A549 (cell line): Measurements from ENCODE around the gene PSMA7. TPM values are rescaled to one million over a fixed set of nuclear protein-coding genes. Genes with fewer than 3 reads are reported as not detected.

ENCODE experiments used
- ATAC-seq, 2 experiments: fragments of 200-7000 bp in 1 of 2; fragments of >200 bp in 1 of 2; cut with Nextera tagmentation in 1 of 2; cut with Tn5 transposase in 1 of 2; 3 replicates each; pipeline versions ENCODE4 v1.8.0 to v1.9.1; 2018 to 2020; ENCODE audit warnings: mild to moderate bottlenecking in 1 of 2, moderate library complexity in 1 of 2
- CTCF ChIA-PET: fragments of 300-600 bp; sonication (Branson Sonifier 250); formaldehyde crosslinking; extraction: SDS; loops from one replicate; lab custom pipeline; 2021; ENCODE audit warnings: antibody characterized with exemption, inconsistent platforms; lab: Yijun Ruan, JAX
- POLR2A ChIA-PET: fragments of 350-600 bp; formaldehyde crosslinking; extraction: SDS; loops from one replicate; lab custom pipeline; 2021; ENCODE audit warnings: antibody characterized with exemption, inconsistent platforms; lab: Yijun Ruan, JAX
- DNase-seq, 2 experiments: peaks; one replicate each; pipeline versions ENCODE4 v3.0.0 to v3.0.0-alpha.2; 2011 to 2016; ENCODE audit warnings: low read depth in 1 of 2, low spot score in 1 of 2
- FAIRE-seq: peaks from 2 replicates; lab custom pipeline; 2011; peaks lifted over from hg19 to GRCh38; lab: Jason Lieb, UNC
- H3K27ac ChIP-seq, 2 experiments: fragments of >200 bp; sonication (Bioruptor Twin); formaldehyde crosslinking; 3 replicates each; pipeline ENCODE4 v1.5.1; 2016 to 2017
- H3K4me1 ChIP-seq: fragments of >200 bp; sonication (Bioruptor Twin); formaldehyde crosslinking; 3 replicates; pipeline ENCODE4 v1.6.1; 2016
- H3K4me2 ChIP-seq: fragments of >200 bp; sonication (Bioruptor Twin); formaldehyde crosslinking; 3 replicates; pipeline ENCODE4 v1.6.1; 2016
- H3K4me3 ChIP-seq: fragments of >200 bp; sonication (Bioruptor Twin); formaldehyde crosslinking; 3 replicates; pipeline ENCODE4 v1.5.1; 2016
- H3K9me3 ChIP-seq: fragments of >200 bp; sonication (Bioruptor Twin); formaldehyde crosslinking; 3 replicates; pipeline ENCODE4 v1.6.1; 2016
- CBX8 ChIP-seq: fragments of 200-600 bp; sonication (generic); IDR thresholded peaks from 2 replicates; pipeline ENCODE4 v1.6.1; 2016
- EHF ChIP-seq: fragments of 250-450 bp; sonication (Bioruptor Pico); IDR thresholded peaks from 2 replicates; pipeline ENCODE4 v1.5.0; 2020; ENCODE audit warnings: mild to moderate bottlenecking
- FOSB ChIP-seq: fragments of 250-450 bp; sonication (Bioruptor Pico); IDR thresholded peaks from 2 replicates; pipeline ENCODE4 v1.5.0; 2020; ENCODE audit warnings: mild to moderate bottlenecking, moderate library complexity
- FOSL2 ChIP-seq, 2 experiments: fragments of 450-650 bp in 1 of 2; fragments of >200 bp in 1 of 2; sonication (Bioruptor Twin) in 1 of 2; formaldehyde crosslinking; IDR thresholded peaks; 2 replicates each; pipeline versions ENCODE4 v1.5.0 to v1.6.1; 2016 to 2020; ENCODE audit warnings: mild to moderate bottlenecking in 1 of 2, moderate library complexity in 1 of 2
- FOXS1 ChIP-seq: fragments of 250-450 bp; sonication (Bioruptor Pico); IDR thresholded peaks from 2 replicates; pipeline ENCODE4 v1.5.0; 2020; ENCODE audit warnings: mild to moderate bottlenecking, moderate library complexity
- GATA3 ChIP-seq: IDR thresholded peaks from 2 replicates; pipeline ENCODE4 v1.6.1; 2012; ENCODE audit warnings: borderline replicate concordance
- HDAC2 ChIP-seq: fragments of 200-600 bp; sonication (generic); IDR thresholded peaks from 2 replicates; pipeline ENCODE4 v1.6.1; 2016
- MAFK ChIP-seq: fragments of 450-650 bp; IDR thresholded peaks from 2 replicates; pipeline ENCODE4 v1.6.1; 2014; ENCODE audit not compliant: partially characterized antibody
- MAZ ChIP-seq: fragments of 150-350 bp; IDR thresholded peaks from 2 replicates; pipeline ENCODE4 v1.6.1; 2014; ENCODE audit warnings: antibody characterized with exemption, low read depth, low read length, borderline replicate concordance
- NFE2L2 ChIP-seq: fragments of 150-350 bp; conservative IDR thresholded peaks from 2 replicates; pipeline ENCODE4 v1.6.1; 2014; ENCODE audit warnings: low read length
- PHF8 ChIP-seq: fragments of 200-600 bp; sonication (generic); IDR thresholded peaks from 2 replicates; pipeline ENCODE4 v1.6.1; 2016; ENCODE audit warnings: low read depth, mild to moderate bottlenecking, antibody characterized with exemption, moderate library complexity, borderline replicate concordance
- RAD21 ChIP-seq, 2 experiments: fragments of >200 bp in 1 of 2; sonication (Bioruptor Twin) in 1 of 2; formaldehyde crosslinking in 1 of 2; IDR thresholded peaks in 1 of 2; conservative IDR thresholded peaks in 1 of 2; 2 replicates in 1 of 2; 3 replicates in 1 of 2; pipeline ENCODE4 v1.6.1; 2012 to 2018; ENCODE audit warnings: inconsistent platforms in 1 of 2
- RARB ChIP-seq: fragments of 250-450 bp; sonication (Bioruptor Pico); IDR thresholded peaks from 2 replicates; pipeline ENCODE4 v1.8.0; 2021; ENCODE audit warnings: mild to moderate bottlenecking, moderate library complexity
- RCOR1 ChIP-seq: fragments of 150-350 bp; IDR thresholded peaks from 2 replicates; pipeline ENCODE4 v1.6.1; 2014; ENCODE audit warnings: antibody characterized with exemption, low read length, low read depth
- SMC3 ChIP-seq: fragments of >200 bp; sonication (Bioruptor Twin); formaldehyde crosslinking; IDR thresholded peaks from 3 replicates; pipeline ENCODE4 v1.6.1; 2018; ENCODE audit warnings: inconsistent platforms
- ZSCAN20 ChIP-seq: fragments of 250-450 bp; sonication (Bioruptor Pico); IDR thresholded peaks from 2 replicates; pipeline ENCODE4 v1.8.0; 2022; ENCODE audit warnings: mild to moderate bottlenecking, moderate library complexity
- WGBS: methylation state at CpG from one replicate; pipeline ENCODE4 v1.1.6; 2017; ENCODE audit errors: missing lambda C conversion rate; 5-methylcytosine and 5-hydroxymethylcytosine counted together
- polyA plus RNA-seq, 4 experiments: library from polyadenylated mRNA; depleted of rRNA in 3 of 4; stranded (reverse); fragments of >200 nt; fragmentation: RNase III in 1 of 4; extraction: RNeasy Plus Mini Kit Qiagen cat#74134 plus additional on column Dnase treatment in 1 of 4; gene quantifications; 2 replicates in 3 of 4; 3 replicates in 1 of 4; pipeline ENCODE4 v1.2.3, GENCODE V29; 2011 to 2017
- TF ChIP-seq, protein P1 (sequence below): fragments of 250-450 bp; sonication (Bioruptor Pico); IDR thresholded peaks from 2 replicates; pipeline ENCODE4 v1.5.0; 2020; ENCODE audit warnings: low read depth, mild to moderate bottlenecking, moderate library complexity
- TF ChIP-seq, protein P2 (sequence below): fragments of >200 bp; sonication (Bioruptor Twin); formaldehyde crosslinking; IDR thresholded peaks from 3 replicates; pipeline ENCODE4 v1.6.1; 2016
- TF ChIP-seq, protein P3 (sequence below): IDR thresholded peaks from 2 replicates; pipeline ENCODE4 v1.6.1; 2012
- TF ChIP-seq, protein P4 (sequence below): fragments of >200 bp; sonication (Bioruptor Twin); formaldehyde crosslinking; IDR thresholded peaks from 3 replicates; pipeline ENCODE4 v1.5.1; 2016

PSMA7 gene
- polyA plus RNA-seq, 2 of the 4 experiments (the other 2 are of a cell fraction) = 511 to 562 TPM

DNA sequence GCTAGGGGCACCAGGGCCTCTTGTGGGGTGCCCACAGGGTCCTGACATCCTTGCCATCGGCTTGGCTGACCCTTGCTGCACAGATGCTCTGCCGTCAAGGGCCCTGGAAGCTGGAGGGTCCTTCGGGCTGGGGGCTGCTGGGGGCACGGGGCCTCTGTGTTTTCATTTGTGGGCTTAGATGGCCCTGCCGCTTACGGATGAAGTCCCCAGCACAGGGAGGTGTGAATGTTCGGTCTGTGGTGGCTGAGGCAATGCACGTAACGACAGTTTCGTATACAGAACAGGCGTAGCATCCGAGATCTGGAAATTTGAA is 14.8 kb upstream of the PSMA7 start:
- no peak for FAIRE-seq
- ChIA-PET CTCF (interaction anchor here (1.5 kb wide), 1 partner anchor 147 kb away, joined by 5 read pairs; no protein-coding TSS in a partner anchor), POLR2A (no interaction called here)
- H3K27ac ChIP-seq = no peak overlapping the region
- no peak overlapping the region for H3K4me3 ChIP-seq
- no peak overlapping the region for H3K4me2 ChIP-seq
- peaks cover 18% of the 10 kb centered on the region for H3K4me1 ChIP-seq
- peaks cover 6% of the 10 kb centered on the region; the same call in 2 of the 3 replicates for H3K9me3 ChIP-seq
- WGBS = 96% methylated on average over 10 of the region's 12 CpGs
- DNase-seq = no peak
- TF ChIP-seq HDAC2 (no peak), RAD21 (conservative IDR thresholded peaks at IDR 0.05 in 1 of 2, IDR thresholded peaks at IDR 0.05 in 1 of 2) (no peak), CBX8 (no peak), ZSCAN20 (no peak), GATA3 (no peak), RCOR1 (no peak), EHF (CRISPR knock-in tag) (no peak), PHF8 (no peak), MAZ (no peak), MAFK (no peak), FOSL2 (IDR thresholded peaks at IDR 0.05) (no peak), FOSL2 (CRISPR knock-in tag; IDR thresholded peaks at IDR 0.05) (no peak)
- TF ChIP-seq, protein P1, sequence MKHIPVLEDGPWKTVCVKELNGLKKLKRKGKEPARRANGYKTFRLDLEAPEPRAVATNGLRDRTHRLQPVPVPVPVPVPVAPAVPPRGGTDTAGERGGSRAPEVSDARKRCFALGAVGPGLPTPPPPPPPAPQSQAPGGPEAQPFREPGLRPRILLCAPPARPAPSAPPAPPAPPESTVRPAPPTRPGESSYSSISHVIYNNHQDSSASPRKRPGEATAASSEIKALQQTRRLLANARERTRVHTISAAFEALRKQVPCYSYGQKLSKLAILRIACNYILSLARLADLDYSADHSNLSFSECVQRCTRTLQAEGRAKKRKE (CRISPR knock-in tag) = no peak
- TF ChIP-seq, protein P2, sequence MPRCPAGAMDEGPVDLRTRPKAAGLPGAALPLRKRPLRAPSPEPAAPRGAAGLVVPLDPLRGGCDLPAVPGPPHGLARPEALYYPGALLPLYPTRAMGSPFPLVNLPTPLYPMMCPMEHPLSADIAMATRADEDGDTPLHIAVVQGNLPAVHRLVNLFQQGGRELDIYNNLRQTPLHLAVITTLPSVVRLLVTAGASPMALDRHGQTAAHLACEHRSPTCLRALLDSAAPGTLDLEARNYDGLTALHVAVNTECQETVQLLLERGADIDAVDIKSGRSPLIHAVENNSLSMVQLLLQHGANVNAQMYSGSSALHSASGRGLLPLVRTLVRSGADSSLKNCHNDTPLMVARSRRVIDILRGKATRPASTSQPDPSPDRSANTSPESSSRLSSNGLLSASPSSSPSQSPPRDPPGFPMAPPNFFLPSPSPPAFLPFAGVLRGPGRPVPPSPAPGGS = no peak
- ATAC-seq = no peak

DNA sequence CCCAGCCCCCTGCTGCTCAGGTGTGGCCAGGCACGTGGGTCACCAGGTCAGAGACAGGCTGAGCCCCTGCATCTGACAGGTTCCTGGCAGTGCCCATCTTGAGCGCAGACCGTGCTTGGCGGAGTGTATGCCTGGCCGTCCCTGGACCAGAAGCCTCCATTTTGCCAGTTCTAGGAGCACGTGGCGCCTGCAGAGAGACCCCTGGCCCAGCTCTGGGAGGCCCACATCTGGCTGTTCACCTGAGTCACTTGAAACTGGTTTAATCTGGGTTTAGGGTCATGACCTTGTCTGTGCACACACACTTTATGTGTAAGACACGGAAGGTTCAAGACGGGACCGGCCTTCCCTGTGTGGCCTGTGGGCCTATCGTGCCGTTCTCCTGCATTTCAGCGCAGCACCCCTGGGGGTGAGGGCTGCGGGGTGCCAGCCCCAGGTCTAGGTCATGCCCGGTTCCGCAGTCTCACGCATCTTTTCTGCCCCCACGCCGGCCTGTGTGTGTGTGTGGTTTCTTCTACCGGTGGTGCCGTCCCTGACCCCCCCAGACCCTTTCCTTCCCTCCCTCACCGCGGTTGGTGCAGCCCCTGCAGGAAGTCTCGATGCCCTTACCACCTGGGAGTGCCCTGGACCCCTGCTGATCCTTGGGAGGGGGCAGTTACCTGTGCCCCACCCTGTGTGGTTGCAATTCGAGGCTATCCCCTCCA is 14.3 kb upstream of the PSMA7 start:
- ChIA-PET CTCF (interaction anchor here (1.2 to 1.5 kb wide), 2 partner anchors 33 to 146 kb away, joined by 5 to 11 read pairs; no protein-coding TSS in a partner anchor), POLR2A (no interaction called here)
- no peak for DNase-seq
- FAIRE-seq = no peak
- Histone ChIP-seq H3K4me1 (peaks cover 18% of the 10 kb centered on the region), H3K4me2 (no peak overlapping the region), H3K4me3 (no peak overlapping the region), H3K9me3 (peaks cover 6% of the 10 kb centered on the region; the same call in 2 of the 3 replicates), H3K27ac (no peak overlapping the region)
- ATAC-seq = no peak
- no peak for TF ChIP-seq FOXS1 (CRISPR knock-in tag)
- TF ChIP-seq, protein P3, sequence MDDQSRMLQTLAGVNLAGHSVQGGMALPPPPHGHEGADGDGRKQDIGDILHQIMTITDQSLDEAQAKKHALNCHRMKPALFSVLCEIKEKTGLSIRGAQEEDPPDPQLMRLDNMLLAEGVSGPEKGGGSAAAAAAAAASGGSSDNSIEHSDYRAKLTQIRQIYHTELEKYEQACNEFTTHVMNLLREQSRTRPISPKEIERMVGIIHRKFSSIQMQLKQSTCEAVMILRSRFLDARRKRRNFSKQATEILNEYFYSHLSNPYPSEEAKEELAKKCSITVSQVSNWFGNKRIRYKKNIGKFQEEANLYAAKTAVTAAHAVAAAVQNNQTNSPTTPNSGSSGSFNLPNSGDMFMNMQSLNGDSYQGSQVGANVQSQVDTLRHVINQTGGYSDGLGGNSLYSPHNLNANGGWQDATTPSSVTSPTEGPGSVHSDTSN = no peak
- WGBS = 85% methylated on average over 21 of the region's 25 CpGs

DNA sequence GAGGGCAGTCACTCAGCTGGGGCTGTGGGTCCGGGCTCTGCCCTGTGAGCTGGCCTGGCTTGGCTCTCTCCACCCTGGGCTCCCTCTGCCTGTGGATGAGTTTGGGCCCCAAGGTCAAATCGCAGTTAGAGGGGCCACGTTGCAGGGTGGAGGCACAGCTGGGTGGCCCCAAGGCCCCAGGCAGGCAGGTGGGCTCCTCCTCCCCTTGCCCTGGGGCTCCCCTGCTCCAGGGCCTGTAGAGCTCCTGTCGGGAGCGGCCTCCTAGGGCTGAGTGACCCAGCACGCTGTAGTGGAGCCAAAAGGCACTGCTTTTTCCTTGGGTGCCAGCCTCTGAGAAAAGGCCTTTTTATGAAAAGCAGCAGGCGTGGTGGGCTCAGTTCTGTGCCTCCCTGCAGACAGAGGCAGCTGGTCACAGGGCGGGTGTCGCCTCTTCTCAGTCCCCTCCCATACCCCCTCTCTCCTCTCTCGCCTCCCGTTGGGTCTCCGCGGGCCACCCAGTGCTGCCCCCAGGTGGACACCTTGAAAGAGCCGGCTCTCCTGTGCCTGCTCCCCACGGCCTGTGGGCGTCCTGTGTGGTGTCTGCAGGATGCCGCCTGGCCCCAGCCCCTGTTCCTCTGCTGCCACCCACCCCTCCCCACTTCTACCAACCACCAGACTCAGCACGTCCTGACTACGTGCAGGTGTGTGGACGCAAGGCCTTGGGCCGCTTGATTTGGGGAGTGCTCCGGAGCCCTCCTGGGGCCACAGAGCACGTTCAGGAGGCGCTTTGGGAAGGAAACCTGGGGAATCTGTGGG is 13.6 kb upstream of the PSMA7 start:
- Histone ChIP-seq H3K9me3 (peaks cover 6% of the 10 kb centered on the region; the same call in 2 of the 3 replicates), H3K4me1 (peaks cover 18% of the 10 kb centered on the region), H3K27ac (peak overlapping the region in 1 of 2 experiments; percentile 47; a peak in 1 of 6 replicates)
- ChIA-PET CTCF (interaction anchor here (0.6 to 1.5 kb wide), 15 partner anchors 8 to 154 kb away, joined by 3 to 11 read pairs (median 4); no protein-coding TSS in a partner anchor), POLR2A (interaction anchor here (0.6 kb wide), 1 partner anchor 146 kb away, joined by 3 read pairs; no protein-coding TSS in a partner anchor)
- ATAC-seq = peak; percentile 87 to 96
- 63% methylated on average over 22 of the region's 24 CpGs for WGBS
- TF ChIP-seq SMC3 = peak; percentile 62
- TF ChIP-seq, protein P4, sequence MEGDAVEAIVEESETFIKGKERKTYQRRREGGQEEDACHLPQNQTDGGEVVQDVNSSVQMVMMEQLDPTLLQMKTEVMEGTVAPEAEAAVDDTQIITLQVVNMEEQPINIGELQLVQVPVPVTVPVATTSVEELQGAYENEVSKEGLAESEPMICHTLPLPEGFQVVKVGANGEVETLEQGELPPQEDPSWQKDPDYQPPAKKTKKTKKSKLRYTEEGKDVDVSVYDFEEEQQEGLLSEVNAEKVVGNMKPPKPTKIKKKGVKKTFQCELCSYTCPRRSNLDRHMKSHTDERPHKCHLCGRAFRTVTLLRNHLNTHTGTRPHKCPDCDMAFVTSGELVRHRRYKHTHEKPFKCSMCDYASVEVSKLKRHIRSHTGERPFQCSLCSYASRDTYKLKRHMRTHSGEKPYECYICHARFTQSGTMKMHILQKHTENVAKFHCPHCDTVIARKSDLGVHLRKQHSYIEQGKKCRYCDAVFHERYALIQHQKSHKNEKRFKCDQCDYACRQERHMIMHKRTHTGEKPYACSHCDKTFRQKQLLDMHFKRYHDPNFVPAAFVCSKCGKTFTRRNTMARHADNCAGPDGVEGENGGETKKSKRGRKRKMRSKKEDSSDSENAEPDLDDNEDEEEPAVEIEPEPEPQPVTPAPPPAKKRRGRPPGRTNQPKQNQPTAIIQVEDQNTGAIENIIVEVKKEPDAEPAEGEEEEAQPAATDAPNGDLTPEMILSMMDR = peak; percentile 63
- TF ChIP-seq FOSB (CRISPR knock-in tag) = no peak
- peak; percentile 52 to 53 for TF ChIP-seq RAD21 (conservative IDR thresholded peaks at IDR 0.05 in 1 of 2, IDR thresholded peaks at IDR 0.05 in 1 of 2)
- TF ChIP-seq NFE2L2 = no peak
- TF ChIP-seq RARB (CRISPR knock-in tag) = no peak
- TF ChIP-seq, all 56 proteins: peak for 3
- Histone ChIP-seq H3K4me2 (no peak overlapping the region), H3K4me3 (no peak overlapping the region)
- FAIRE-seq (no peak), DNase-seq (peak; percentile 59 to 78)
